ENCODE results near the gene ZRANB1.

DNA sequence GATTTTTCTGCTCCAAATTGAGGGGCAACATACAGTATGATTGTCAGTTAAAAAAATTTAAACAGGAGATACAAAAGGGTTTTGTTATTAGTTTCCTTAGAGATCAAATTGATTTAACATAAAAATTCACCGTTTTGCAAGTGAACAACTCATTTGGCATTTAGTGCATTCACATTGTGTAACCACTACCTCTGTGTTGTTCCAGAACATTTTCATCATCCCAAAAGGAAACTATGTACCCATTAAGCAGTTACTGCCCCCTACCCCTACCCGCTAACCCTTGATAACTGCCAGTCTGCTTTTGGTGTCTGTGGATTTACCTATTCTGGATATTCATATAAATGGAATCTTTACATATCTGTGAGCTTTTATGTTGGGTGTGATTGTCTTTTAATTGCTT lies 3.1 kb downstream of the ZRANB1 start:
- no peak for TF ChIP-seq CTCF (IDR thresholded peaks at IDR 0.05; ENCODE audit: low read length)
- TF ChIP-seq EZH2 (IDR thresholded peaks at IDR 0.05; ENCODE audit: borderline replicate concordance, low read length), result no peak

Data from OCI-LY1 (cell line).